NCI-H1694 (cell line): ENCODE data around the gene TIMM17A.

ENCODE experiments used
- DNase-seq: peaks from one replicate; lab custom pipeline; 2025; lab: John Stamatoyannopoulos, UW

Gene TIMM17A

GRCh38 chr1:201955009-201955728 lies at the start of gene TIMM17A:
TSS of gene TIMM17A (plus strand) at chr1:201955503. CDS start at chr1:201955527, 24 bp downstream.
- DNase-seq = peak; percentile 95

GRCh38 chr1:201906336-201906735 lies 49.0 kb upstream of the TIMM17A start:
- DNase-seq = no peak

GRCh38 chr1:201907621-201908020 lies 47.7 kb upstream of the TIMM17A start:
- DNase-seq = no peak

- DNase-seq = no peak
Measured at GRCh38 chr1:201911826-201912571, 43.3 kb upstream of the TIMM17A start.

- DNase-seq = no peak
Measured at GRCh38 chr1:201912832-201913231, 42.5 kb upstream of the TIMM17A start.

GRCh38 chr1:201914456-201915235 lies 40.7 kb upstream of the TIMM17A start:
- no peak for DNase-seq

- DNase-seq = no peak
Measured at GRCh38 chr1:201916649-201917249, 38.6 kb upstream of the TIMM17A start.

GRCh38 chr1:201917362-201918033 lies 37.8 kb upstream of the TIMM17A start:
- DNase-seq = no peak

GRCh38 chr1:201918343-201918742 lies 37.0 kb upstream of the TIMM17A start:
- DNase-seq = no peak

- no peak for DNase-seq
Measured at GRCh38 chr1:201921952-201922558, 33.2 kb upstream of the TIMM17A start.

- DNase-seq = no peak
Measured at GRCh38 chr1:201925301-201925567, 30.1 kb upstream of the TIMM17A start.

GRCh38 chr1:201925981-201926645 lies 29.2 kb upstream of the TIMM17A start:
- DNase-seq = peak; percentile 80

GRCh38 chr1:201928266-201928665 lies 27.0 kb upstream of the TIMM17A start:
- no peak for DNase-seq

- no peak for DNase-seq
Measured at GRCh38 chr1:201930137-201930536, 25.2 kb upstream of the TIMM17A start.

- DNase-seq = no peak
Measured at GRCh38 chr1:201930803-201931202, 24.5 kb upstream of the TIMM17A start.

GRCh38 chr1:201933840-201934430 lies 21.4 kb upstream of the TIMM17A start:
- DNase-seq = no peak

- DNase-seq = no peak
Measured at GRCh38 chr1:201937624-201938213, 17.6 kb upstream of the TIMM17A start.

GRCh38 chr1:201938440-201939035 lies 16.8 kb upstream of the TIMM17A start:
- DNase-seq = no peak

- no peak for DNase-seq
Measured at GRCh38 chr1:201939148-201939547, 16.2 kb upstream of the TIMM17A start.

GRCh38 chr1:201939574-201939973 lies 15.7 kb upstream of the TIMM17A start:
- DNase-seq = no peak
